ENCODE data around the gene SELENOO. TPM values are rescaled to one million over a fixed set of nuclear protein-coding genes. Genes with fewer than 3 reads are reported as not detected.

Gene SELENOO
- total RNA-seq, 2 experiments from 2014 or later, result 34.0 to 44.2 TPM

DNA sequence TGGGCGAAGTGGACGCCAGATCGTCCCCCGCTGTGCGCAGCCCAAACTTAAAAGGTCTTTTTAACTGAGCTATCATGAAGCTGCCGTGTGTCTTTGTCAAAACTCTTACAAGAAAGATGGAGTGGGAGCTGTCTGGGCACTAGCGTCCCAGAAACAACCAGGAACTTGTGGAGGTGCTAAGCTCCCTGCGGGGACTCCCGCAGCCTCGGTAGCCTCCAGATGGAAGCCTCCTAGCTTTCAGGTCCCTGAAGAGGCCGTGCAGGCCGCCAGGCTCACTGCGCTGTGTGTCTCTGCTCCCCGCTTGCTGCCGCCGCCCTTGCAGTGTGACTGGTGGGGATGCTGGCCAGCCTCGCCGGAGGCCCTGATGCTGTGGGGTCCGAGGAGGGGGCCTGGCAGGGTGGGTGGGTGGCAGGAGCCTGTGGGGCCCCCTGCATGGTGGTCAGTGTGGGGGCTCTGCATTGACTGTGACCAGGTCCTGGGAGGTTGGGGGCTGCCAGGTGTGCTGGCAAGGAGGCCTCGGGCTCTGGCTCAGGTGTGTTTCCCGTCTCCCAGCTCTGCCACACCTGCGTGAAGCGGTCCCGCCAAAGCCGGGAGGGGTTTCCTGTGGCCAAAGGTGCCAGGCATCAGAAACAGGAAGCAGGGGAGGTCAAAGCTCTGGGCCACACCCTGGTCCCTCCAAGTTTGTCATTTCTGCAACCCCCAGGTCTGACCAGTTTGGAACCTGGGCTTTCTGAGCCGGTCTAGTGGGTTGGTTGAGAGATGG lies 13.9 kb upstream of the SELENOO start:
- BruUV-seq (replicated peaks), result no TSS peak
- Histone ChIP-seq H2AFZ (ENCODE audit: low read length) (no peak overlapping the region), H3K9me2 (ENCODE audit: insufficient read depth, low read length) (no peaks in the 10 kb centered on the region), H3K4me2 (ENCODE audit: low read length) (peak overlapping the region; percentile 92), H3K4me1 (ENCODE audit: insufficient read depth, low read length, poor library complexity, severe bottlenecking) (peaks cover 51% of the 10 kb centered on the region), H3K36me3 (ENCODE audit: insufficient read depth, low read length) (peaks cover 20% of the 10 kb centered on the region), H3K79me2 (ENCODE audit: insufficient read depth, low read depth, low read length) (peaks cover 32% of the 10 kb centered on the region), H4K20me1 (ENCODE audit: insufficient read depth, low read length) (no peaks in the 10 kb centered on the region), H3K9me3 (ENCODE audit: low read length) (no peaks in the 10 kb centered on the region), H3K27ac (ENCODE audit: low read depth, low read length, poor library complexity, severe bottlenecking) (peak overlapping the region; percentile 99), H3K4me3 (ENCODE audit: low read depth, low read length, poor library complexity, severe bottlenecking) (peak overlapping the region; percentile 81)
- peak; percentile 57 for DNase-seq (ENCODE audit: low spot score)
- ChIA-PET CTCF (ENCODE audit: unreplicated experiment) (no interaction called here), POLR2A (interaction anchor here (0.6 kb wide), 1 partner anchor 321 kb away, joined by 3 read pairs; the partner anchor contains the start of gene NCAPH2)
- TF ChIP-seq, protein P1, sequence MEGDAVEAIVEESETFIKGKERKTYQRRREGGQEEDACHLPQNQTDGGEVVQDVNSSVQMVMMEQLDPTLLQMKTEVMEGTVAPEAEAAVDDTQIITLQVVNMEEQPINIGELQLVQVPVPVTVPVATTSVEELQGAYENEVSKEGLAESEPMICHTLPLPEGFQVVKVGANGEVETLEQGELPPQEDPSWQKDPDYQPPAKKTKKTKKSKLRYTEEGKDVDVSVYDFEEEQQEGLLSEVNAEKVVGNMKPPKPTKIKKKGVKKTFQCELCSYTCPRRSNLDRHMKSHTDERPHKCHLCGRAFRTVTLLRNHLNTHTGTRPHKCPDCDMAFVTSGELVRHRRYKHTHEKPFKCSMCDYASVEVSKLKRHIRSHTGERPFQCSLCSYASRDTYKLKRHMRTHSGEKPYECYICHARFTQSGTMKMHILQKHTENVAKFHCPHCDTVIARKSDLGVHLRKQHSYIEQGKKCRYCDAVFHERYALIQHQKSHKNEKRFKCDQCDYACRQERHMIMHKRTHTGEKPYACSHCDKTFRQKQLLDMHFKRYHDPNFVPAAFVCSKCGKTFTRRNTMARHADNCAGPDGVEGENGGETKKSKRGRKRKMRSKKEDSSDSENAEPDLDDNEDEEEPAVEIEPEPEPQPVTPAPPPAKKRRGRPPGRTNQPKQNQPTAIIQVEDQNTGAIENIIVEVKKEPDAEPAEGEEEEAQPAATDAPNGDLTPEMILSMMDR (conservative IDR thresholded peaks at IDR 0.05; ENCODE audit: low read length), result no peak
- no peak for TF ChIP-seq EZH2phosphoT487 (IDR thresholded peaks at IDR 0.05; ENCODE audit: borderline replicate concordance, low read depth, low read length)
- intact Hi-C loops (cut with micrococcal nuclease; ENCODE audit: unreplicated experiment), result no loop called here

DNA sequence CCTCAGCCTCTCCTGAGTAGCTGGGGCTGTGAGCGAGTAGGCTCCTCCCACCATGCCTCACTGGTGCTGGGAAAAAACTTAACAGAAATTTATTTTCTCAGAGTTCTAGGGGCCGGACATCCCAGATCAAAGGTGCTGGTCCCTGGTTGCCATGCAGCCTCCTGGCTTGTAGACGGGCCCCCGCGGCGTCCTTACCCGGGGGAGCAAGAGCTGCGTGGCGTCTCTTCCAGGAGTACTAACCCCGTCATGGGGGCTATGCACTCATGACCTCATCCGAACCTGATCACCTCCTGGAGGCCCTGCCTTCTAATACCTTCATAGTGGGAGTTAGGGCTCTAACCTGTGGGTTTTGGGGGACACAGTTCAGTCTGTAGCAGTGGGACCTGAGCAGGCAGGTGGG lies 12.5 kb upstream of the SELENOO start:
- H3K27ac ChIP-seq (ENCODE audit: low read depth, low read length, poor library complexity, severe bottlenecking), result peak overlapping the region; percentile 99
- no peak for TF ChIP-seq EZH2phosphoT487 (IDR thresholded peaks at IDR 0.05; ENCODE audit: borderline replicate concordance, low read depth, low read length)
- TF ChIP-seq, protein P1 (conservative IDR thresholded peaks at IDR 0.05; ENCODE audit: low read length), result no peak
- H2AFZ ChIP-seq (ENCODE audit: low read length), result no peak overlapping the region
- peak overlapping the region; percentile 68 for H3K4me3 ChIP-seq (ENCODE audit: low read depth, low read length, poor library complexity, severe bottlenecking)
- peaks cover 46% of the 10 kb centered on the region for H3K79me2 ChIP-seq (ENCODE audit: insufficient read depth, low read depth, low read length)
- ChIA-PET CTCF (ENCODE audit: unreplicated experiment) (interaction anchor here (0.5 kb wide), 1 partner anchor 87 kb away, joined by 3 read pairs; no protein-coding TSS in a partner anchor), POLR2A (no interaction called here)
- H3K4me1 ChIP-seq (ENCODE audit: insufficient read depth, low read length, poor library complexity, severe bottlenecking), result peaks cover 66% of the 10 kb centered on the region
- DNase-seq (ENCODE audit: low spot score), result no peak
- peaks cover 31% of the 10 kb centered on the region for H3K36me3 ChIP-seq (ENCODE audit: insufficient read depth, low read length)
- H3K9me2 ChIP-seq (ENCODE audit: insufficient read depth, low read length), result no peaks in the 10 kb centered on the region
- no peaks in the 10 kb centered on the region for H4K20me1 ChIP-seq (ENCODE audit: insufficient read depth, low read length)
- intact Hi-C loops (cut with micrococcal nuclease; ENCODE audit: unreplicated experiment), result no loop called here
- H3K9me3 ChIP-seq (ENCODE audit: low read length), result no peaks in the 10 kb centered on the region
- peak overlapping the region; percentile 96 for H3K4me2 ChIP-seq (ENCODE audit: low read length)
- no TSS peak for BruUV-seq (replicated peaks)

Data from OCI-LY7 (cell line).